Lung (tissue), 12 donors: ENCODE measurements around the gene FAF2. TPM values are rescaled to one million over a fixed set of nuclear protein-coding genes. Genes with fewer than 3 reads are reported as not detected.
A peak's percentile ranks its signal among the peaks of the same experiment; 100 is the strongest.

Experiments used
- ATAC-seq: fragments of 200-7000 bp; cut with Tn5 transposase; one replicate; pipeline ENCODE4 v1.9.1; 2020; ENCODE audit warnings: moderate number of reproducible peaks; ENCODE audit not compliant: insufficient read depth, low FRiP score
- DNase-seq, 3 donors: peaks; one replicate each; pipeline ENCODE4 v3.0.0-alpha.2; 2013 to 2017
- H3K27ac ChIP-seq, 2 donors: one replicate each; pipeline ENCODE4 v1.5.1; 2013; ENCODE audit warnings: mild to moderate bottlenecking in 2 of 2, moderate library complexity in 2 of 2, control low read depth in 1 of 2, inconsistent platforms in 1 of 2, low read depth in 1 of 2, low read length in 1 of 2
- H3K27me3 ChIP-seq, 3 donors: one replicate each; pipeline ENCODE4 v1.5.1; 2013; ENCODE audit warnings: low read length in 2 of 3; ENCODE audit not compliant: control insufficient read depth in 3 of 3, insufficient read depth in 3 of 3
- H3K36me3 ChIP-seq, 4 donors: one replicate each; pipeline ENCODE4 v1.5.1; 2013; ENCODE audit warnings: low read length in 4 of 4, mild to moderate bottlenecking in 1 of 4, moderate library complexity in 1 of 4; ENCODE audit not compliant: control insufficient read depth in 4 of 4, insufficient read depth in 4 of 4
- H3K4me1 ChIP-seq, 5 donors: one replicate each; pipeline ENCODE4 v1.5.1; 2013; ENCODE audit warnings: low read length in 5 of 5, mild to moderate bottlenecking in 2 of 5, moderate library complexity in 1 of 5; ENCODE audit not compliant: control insufficient read depth in 5 of 5, insufficient read depth in 5 of 5
- H3K4me3 ChIP-seq: one replicate; pipeline ENCODE4 v1.5.1; 2013; ENCODE audit warnings: mild to moderate bottlenecking, control low read depth, moderate library complexity
- H3K9ac ChIP-seq, 2 donors: one replicate each; pipeline ENCODE4 v1.5.1; 2013; ENCODE audit warnings: low read length in 2 of 2, control low read depth in 1 of 2; ENCODE audit not compliant: insufficient read depth in 1 of 2
- H3K9me3 ChIP-seq, 4 donors: one replicate each; pipeline ENCODE4 v1.5.1; 2013; ENCODE audit warnings: low read length in 3 of 4, mild to moderate bottlenecking in 1 of 4, moderate library complexity in 1 of 4; ENCODE audit not compliant: control insufficient read depth in 4 of 4, insufficient read depth in 3 of 4
- CTCF ChIP-seq: IDR thresholded peaks from 2 replicates; pipeline ENCODE4 v1.5.1; 2012; ENCODE audit warnings: mild to moderate bottlenecking; ENCODE audit errors: control extremely low read depth, extremely low read depth
- WGBS, 2 donors: extraction: QIAGEN DNeasy Blood & Tissue Kit; methylation state at CpG; one replicate each; pipeline ENCODE4 v1.1.7; 2013; 5-methylcytosine and 5-hydroxymethylcytosine counted together
- polyA plus RNA-seq, 2 donors: library from polyadenylated mRNA; stranded (reverse); fragments of 200-250 nt; gene quantifications; one replicate each; pipeline ENCODE4 v1.2.1, GENCODE V29; 2013
- total RNA-seq, 2 donors: library from RNA; depleted of rRNA in 1 of 2; stranded (reverse); fragments of >200 nt in 1 of 2; gene quantifications; one replicate each; pipeline ENCODE4 v1.2.1, GENCODE V29; 2014 to 2021
- donor health status: control.
- donor health status: control.
- donor health status: Bipolar disorder and iron deficiency.
- donor health status: healthy.
- donor health status: DM: yes; HTN: yes; CAD: no.

The FAF2 gene
- total and polyA plus RNA-seq, 4 donors: 12.5 to 40.1 (median 26.6) TPM

- DNase-seq (peak; percentile 44 to 67 (median 53)), ATAC-seq (no peak)
- no peaks in the 10 kb centered on the region for H3K36me3 ChIP-seq
- no peaks in the 10 kb centered on the region for H3K27me3 ChIP-seq
- peaks cover 0 to 30% (median 13%) of the 10 kb centered on the region in 5 donors for H3K4me1 ChIP-seq
- H3K4me3 ChIP-seq: no peak overlapping the region
- H3K27ac ChIP-seq: peak overlapping the region; percentile 21 to 77
- no peak overlapping the region for H3K9ac ChIP-seq
- no peak for TF ChIP-seq CTCF
- WGBS, 2 donors: 29 to 38% methylated on average over 12 of the region's 12 CpGs
- H3K9me3 ChIP-seq: no peaks in the 10 kb centered on the region
These were observed 93.4 kb downstream of the FAF2 start for GRCh38 chr5:176541338-176542134.

- H3K27ac ChIP-seq: peak overlapping the region; percentile 77 to 82
- WGBS, 2 donors: 37 to 54% methylated on average over 16 of the region's 16 CpGs
- H3K36me3 ChIP-seq: no peaks in the 10 kb centered on the region
- no peaks in the 10 kb centered on the region for H3K27me3 ChIP-seq
- TF ChIP-seq CTCF: no peak
- DNase-seq (no peak), ATAC-seq (no peak)
- H3K4me3 ChIP-seq: no peak overlapping the region
- no peaks in the 10 kb centered on the region for H3K9me3 ChIP-seq
- H3K4me1 ChIP-seq: peaks cover 0 to 30% (median 13%) of the 10 kb centered on the region in 5 donors
- H3K9ac ChIP-seq: no peak overlapping the region
These were observed 94.0 kb downstream of the FAF2 start for GRCh38 chr5:176542135-176542595.

GRCh38 chr5:176542596-176543427 is 94.6 kb downstream of the FAF2 start:
- H3K4me3 ChIP-seq: peak overlapping the region; percentile 70
- no peaks in the 10 kb centered on the region for H3K9me3 ChIP-seq
- ATAC-seq: no peak
- DNase-seq: peak; percentile 37 to 64 (median 43)
- peak overlapping the region in 1 of 2 donors; percentile 11 for H3K9ac ChIP-seq
- no peaks in the 10 kb centered on the region for H3K36me3 ChIP-seq
- H3K27ac ChIP-seq: peak overlapping the region; percentile 77 to 82
- no peak for TF ChIP-seq CTCF
- 0 to 2% methylated on average over 52 to 110 of the region's 110 CpGs for WGBS, 2 donors
- no peaks in the 10 kb centered on the region for H3K27me3 ChIP-seq
- H3K4me1 ChIP-seq: peaks cover 0 to 30% (median 13%) of the 10 kb centered on the region in 5 donors
